GM23338 (cell line): ENCODE measurements around the gene CMKLR1. TPM values are rescaled to one million over a fixed set of nuclear protein-coding genes. Genes with fewer than 3 reads are reported as not detected.

Source experiments
- ATAC-seq: fragments of 200-7000 bp; cut with Tn5 transposase; 3 replicates; pipeline ENCODE4 v1.9.1; 2020
- DNase-seq: peaks from one replicate; pipeline ENCODE4 v3.0.0-alpha.2; 2015; ENCODE audit warnings: low spot score
- H2AFZ ChIP-seq: fragments of 200-600 bp; sonication (generic); 2 replicates; pipeline ENCODE4 v1.8.0; 2016; ENCODE audit warnings: antibody characterized with exemption, mild to moderate bottlenecking, moderate library complexity
- H3F3A ChIP-seq: fragments of 200-600 bp; sonication (generic); replicated peaks from 2 replicates; pipeline ENCODE4 v1.8.0; 2017; ENCODE audit warnings: antibody characterized with exemption, mixed run types, low read depth
- H3K27ac ChIP-seq: fragments of 200-600 bp; sonication (generic); 2 replicates; pipeline ENCODE4 v1.6.1; 2016; ENCODE audit warnings: low read depth
- H3K27me3 ChIP-seq: fragments of 200-600 bp; sonication (generic); 2 replicates; pipeline ENCODE4 v1.8.0; 2016; ENCODE audit warnings: mild to moderate bottlenecking, mixed run types, moderate library complexity; ENCODE audit not compliant: insufficient read depth
- H3K36me3 ChIP-seq: fragments of 200-600 bp; sonication (generic); 2 replicates; pipeline ENCODE4 v1.8.0; 2016; ENCODE audit warnings: mild to moderate bottlenecking; ENCODE audit not compliant: insufficient read depth
- H3K4me1 ChIP-seq: fragments of 200-600 bp; sonication (generic); 2 replicates; pipeline ENCODE4 v1.8.0; 2016; ENCODE audit warnings: mild to moderate bottlenecking, moderate library complexity; ENCODE audit not compliant: insufficient read depth
- H3K4me2 ChIP-seq: fragments of 200-600 bp; sonication (generic); 2 replicates; pipeline ENCODE4 v1.7.1; 2017; ENCODE audit warnings: mixed run types
- H3K4me3 ChIP-seq: fragments of 200-600 bp; sonication (generic); 2 replicates; pipeline ENCODE4 v1.6.1; 2016; ENCODE audit warnings: mixed run types
- H3K79me2 ChIP-seq: fragments of 200-600 bp; sonication (generic); replicated peaks from 2 replicates; pipeline ENCODE4 v1.8.0; 2017; ENCODE audit warnings: mild to moderate bottlenecking; ENCODE audit not compliant: insufficient read depth
- H3K9me2 ChIP-seq: fragments of 200-600 bp; sonication (generic); 2 replicates; pipeline ENCODE4 v1.8.0; 2017; ENCODE audit not compliant: insufficient read depth
- H4K20me1 ChIP-seq: fragments of 200-600 bp; sonication (generic); replicated peaks from 2 replicates; pipeline ENCODE4 v1.8.0; 2017; ENCODE audit warnings: mild to moderate bottlenecking; ENCODE audit not compliant: insufficient read depth
- H3K27ac Mint-ChIP-seq: 2 replicates; pipeline ENCODE4 v1.8.0; 2020; ENCODE audit warnings: inconsistent platforms, mild to moderate bottlenecking, moderate library complexity, mixed read lengths
- H3K27me3 Mint-ChIP-seq: 3 replicates; pipeline ENCODE4 v1.8.0; 2022; ENCODE audit warnings: low read depth, mild to moderate bottlenecking, moderate library complexity, mixed read lengths, inconsistent platforms; ENCODE audit not compliant: insufficient read depth, poor library complexity
- H3K36me3 Mint-ChIP-seq: 3 replicates; pipeline ENCODE4 v1.8.0; 2021; ENCODE audit warnings: low read depth, mild to moderate bottlenecking, inconsistent platforms, moderate library complexity, mixed read lengths
- H3K4me1 Mint-ChIP-seq: 3 replicates; pipeline ENCODE4 v1.8.0; 2020; ENCODE audit warnings: mild to moderate bottlenecking, inconsistent platforms, mixed read lengths
- H3K4me3 Mint-ChIP-seq: 3 replicates; pipeline ENCODE4 v1.8.0; 2021; ENCODE audit warnings: moderate library complexity, mild to moderate bottlenecking, inconsistent platforms, mixed read lengths
- H3K9me3 Mint-ChIP-seq: 3 replicates; pipeline ENCODE4 v1.8.0; 2020; ENCODE audit warnings: moderate library complexity, mild to moderate bottlenecking, inconsistent platforms, mixed read lengths
- CREB1 ChIP-seq: fragments of 250-450 bp; sonication (Bioruptor Pico); IDR thresholded peaks from 2 replicates; pipeline ENCODE4 v1.5.0; 2020; ENCODE audit warnings: low read depth, mild to moderate bottlenecking, moderate library complexity
- CTCF ChIP-seq, 2 experiments: fragments of 200-600 bp in 1 of 2; sonication (generic) in 1 of 2; conservative IDR thresholded peaks; 2 replicates each; pipeline versions ENCODE4 v1.5.1 to v1.6.1; 2016 to 2017; ENCODE audit warnings: antibody characterized with exemption in 2 of 2, low read depth in 2 of 2, mild to moderate bottlenecking in 2 of 2, moderate library complexity in 1 of 2
- EZH2 ChIP-seq: fragments of 200-600 bp; sonication (generic); IDR thresholded peaks from one replicate; pipeline ENCODE4 v1.8.0; 2017; ENCODE audit warnings: antibody characterized with exemption, mild to moderate bottlenecking, low read depth; ENCODE audit not compliant: unreplicated experiment
- EZH2phosphoT487 ChIP-seq: fragments of 200-600 bp; sonication (generic); IDR thresholded peaks from one replicate; pipeline ENCODE4 v1.8.1; 2018; ENCODE audit warnings: antibody characterized with exemption; ENCODE audit not compliant: unreplicated experiment
- NANOG ChIP-seq: IDR thresholded peaks from 2 replicates; pipeline ENCODE4 v1.6.1; 2016; ENCODE audit warnings: antibody characterized with exemption, borderline replicate concordance
- STAT1 ChIP-seq: IDR thresholded peaks from one replicate; pipeline ENCODE4 v1.6.1; 2016; ENCODE audit warnings: antibody characterized with exemption; ENCODE audit not compliant: unreplicated experiment
- ZNF114 ChIP-seq: fragments of 250-450 bp; sonication (Bioruptor Pico); IDR thresholded peaks from 2 replicates; pipeline ENCODE4 v1.5.0; 2020; ENCODE audit warnings: mild to moderate bottlenecking, moderate library complexity
- polyA plus RNA-seq: library from polyadenylated mRNA; unstranded; fragments of >200 nt; fragmentation: Nextera tagmentation; extraction: Ambion mirVana; gene quantifications from 2 replicates; pipeline ENCODE4 v1.2.1, GENCODE V29; 2016
- total RNA-seq: library from RNA; depleted of rRNA; stranded (reverse); fragments of >200 nt; shearing (Covaris generic); gene quantifications from 2 replicates; pipeline ENCODE4 v1.2.3, GENCODE V29; 2014
- TF ChIP-seq, protein P1 (sequence below): fragments of 250-450 bp; sonication (Bioruptor Pico); IDR thresholded peaks from 2 replicates; pipeline ENCODE4 v1.5.0; 2020; ENCODE audit warnings: mild to moderate bottlenecking, moderate library complexity
- TF ChIP-seq, protein P2 (sequence below): IDR thresholded peaks from 2 replicates; pipeline ENCODE4 v1.6.1; 2016; ENCODE audit warnings: antibody characterized with exemption

The CMKLR1 gene
- total and polyA plus RNA-seq, 2 experiments from 2014 or later, result 0.40 to 2.6 TPM

DNA sequence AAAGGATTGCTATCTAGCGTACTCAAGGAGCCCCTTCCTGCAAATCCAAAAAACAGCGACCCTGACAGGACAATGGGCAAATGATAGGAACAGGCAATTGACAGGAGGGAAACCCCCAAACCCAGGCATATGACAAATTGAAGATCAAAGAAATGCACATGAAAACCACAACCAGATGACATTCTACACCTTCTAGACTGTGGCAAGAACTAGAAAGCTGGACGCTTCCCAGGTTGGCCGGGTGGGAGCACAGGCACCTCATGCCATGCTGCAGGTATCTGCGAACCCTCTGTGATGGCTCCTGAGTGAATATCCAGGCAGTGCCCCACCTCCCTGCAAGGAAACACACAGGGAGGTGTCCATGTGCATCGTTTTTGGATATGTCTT, 37.1 kb downstream of the CMKLR1 start:
- Mint-ChIP-seq H3K9me3 (no peaks in the 10 kb centered on the region; the same call in 2 of the 3 replicates), H3K4me1 (peaks cover 33% of the 10 kb centered on the region), H3K27ac (no peak overlapping the region), H3K27me3 (peaks cover 6% of the 10 kb centered on the region), H3K4me3 (no peak overlapping the region), H3K36me3 (no peaks in the 10 kb centered on the region)
- H4K20me1 ChIP-seq, result no peaks in the 10 kb centered on the region
- no peak for DNase-seq
- H3K36me3 ChIP-seq, result no peaks in the 10 kb centered on the region
- no peak overlapping the region for H3K4me3 ChIP-seq
- H3K4me2 ChIP-seq, result no peak overlapping the region
- H3K27me3 ChIP-seq, result no peaks in the 10 kb centered on the region
- no peak overlapping the region for H3K27ac ChIP-seq
- H3K9me2 ChIP-seq, result no peaks in the 10 kb centered on the region
- TF ChIP-seq NANOG (no peak), CTCF (conservative IDR thresholded peaks at IDR 0.05; ENCODE audit: low read depth in 2 of 2) (no peak), STAT1 (no peak)
- H3F3A ChIP-seq, result no peaks in the 10 kb centered on the region
- no peak for ATAC-seq
- peaks cover 14% of the 10 kb centered on the region for H3K4me1 ChIP-seq
- no peaks in the 10 kb centered on the region for H3K79me2 ChIP-seq
- no peak overlapping the region for H2AFZ ChIP-seq

DNA sequence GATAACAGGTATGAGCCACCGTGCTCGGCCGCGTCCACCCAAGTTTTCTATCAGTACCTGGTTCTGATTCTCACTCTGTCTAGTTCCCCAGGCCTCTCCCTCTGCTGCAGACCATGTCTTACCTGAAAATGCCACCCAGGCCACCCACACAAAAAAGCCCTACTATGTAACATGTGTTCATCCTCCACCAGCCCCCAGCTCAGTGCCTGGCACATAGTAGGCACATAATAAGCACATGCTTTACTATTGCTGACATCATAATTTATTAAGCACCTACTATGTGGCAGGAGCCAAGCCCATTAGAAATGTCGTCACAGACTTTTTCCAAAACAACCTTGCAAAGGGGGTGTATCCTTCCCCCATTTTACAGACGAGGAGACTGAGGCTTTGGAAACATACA, 37.8 kb downstream of the CMKLR1 start:
- DNase-seq (no peak), ATAC-seq (no peak)
- no peak overlapping the region for H3K27ac ChIP-seq
- no peak overlapping the region for H2AFZ ChIP-seq
- Mint-ChIP-seq H3K36me3 (no peaks in the 10 kb centered on the region), H3K27ac (no peak overlapping the region), H3K4me1 (peaks cover 37% of the 10 kb centered on the region), H3K4me3 (no peak overlapping the region), H3K27me3 (peaks cover 6% of the 10 kb centered on the region), H3K9me3 (no peaks in the 10 kb centered on the region; the same call in 2 of the 3 replicates)
- H3K36me3 ChIP-seq, result no peaks in the 10 kb centered on the region
- no peaks in the 10 kb centered on the region for H3K79me2 ChIP-seq
- peaks cover 17% of the 10 kb centered on the region for H3K4me1 ChIP-seq
- H3K9me2 ChIP-seq, result no peaks in the 10 kb centered on the region
- H3K4me2 ChIP-seq, result no peak overlapping the region
- no peaks in the 10 kb centered on the region for H3F3A ChIP-seq
- no peaks in the 10 kb centered on the region for H4K20me1 ChIP-seq
- no peaks in the 10 kb centered on the region for H3K27me3 ChIP-seq
- no peak overlapping the region for H3K4me3 ChIP-seq
- TF ChIP-seq, protein P1, sequence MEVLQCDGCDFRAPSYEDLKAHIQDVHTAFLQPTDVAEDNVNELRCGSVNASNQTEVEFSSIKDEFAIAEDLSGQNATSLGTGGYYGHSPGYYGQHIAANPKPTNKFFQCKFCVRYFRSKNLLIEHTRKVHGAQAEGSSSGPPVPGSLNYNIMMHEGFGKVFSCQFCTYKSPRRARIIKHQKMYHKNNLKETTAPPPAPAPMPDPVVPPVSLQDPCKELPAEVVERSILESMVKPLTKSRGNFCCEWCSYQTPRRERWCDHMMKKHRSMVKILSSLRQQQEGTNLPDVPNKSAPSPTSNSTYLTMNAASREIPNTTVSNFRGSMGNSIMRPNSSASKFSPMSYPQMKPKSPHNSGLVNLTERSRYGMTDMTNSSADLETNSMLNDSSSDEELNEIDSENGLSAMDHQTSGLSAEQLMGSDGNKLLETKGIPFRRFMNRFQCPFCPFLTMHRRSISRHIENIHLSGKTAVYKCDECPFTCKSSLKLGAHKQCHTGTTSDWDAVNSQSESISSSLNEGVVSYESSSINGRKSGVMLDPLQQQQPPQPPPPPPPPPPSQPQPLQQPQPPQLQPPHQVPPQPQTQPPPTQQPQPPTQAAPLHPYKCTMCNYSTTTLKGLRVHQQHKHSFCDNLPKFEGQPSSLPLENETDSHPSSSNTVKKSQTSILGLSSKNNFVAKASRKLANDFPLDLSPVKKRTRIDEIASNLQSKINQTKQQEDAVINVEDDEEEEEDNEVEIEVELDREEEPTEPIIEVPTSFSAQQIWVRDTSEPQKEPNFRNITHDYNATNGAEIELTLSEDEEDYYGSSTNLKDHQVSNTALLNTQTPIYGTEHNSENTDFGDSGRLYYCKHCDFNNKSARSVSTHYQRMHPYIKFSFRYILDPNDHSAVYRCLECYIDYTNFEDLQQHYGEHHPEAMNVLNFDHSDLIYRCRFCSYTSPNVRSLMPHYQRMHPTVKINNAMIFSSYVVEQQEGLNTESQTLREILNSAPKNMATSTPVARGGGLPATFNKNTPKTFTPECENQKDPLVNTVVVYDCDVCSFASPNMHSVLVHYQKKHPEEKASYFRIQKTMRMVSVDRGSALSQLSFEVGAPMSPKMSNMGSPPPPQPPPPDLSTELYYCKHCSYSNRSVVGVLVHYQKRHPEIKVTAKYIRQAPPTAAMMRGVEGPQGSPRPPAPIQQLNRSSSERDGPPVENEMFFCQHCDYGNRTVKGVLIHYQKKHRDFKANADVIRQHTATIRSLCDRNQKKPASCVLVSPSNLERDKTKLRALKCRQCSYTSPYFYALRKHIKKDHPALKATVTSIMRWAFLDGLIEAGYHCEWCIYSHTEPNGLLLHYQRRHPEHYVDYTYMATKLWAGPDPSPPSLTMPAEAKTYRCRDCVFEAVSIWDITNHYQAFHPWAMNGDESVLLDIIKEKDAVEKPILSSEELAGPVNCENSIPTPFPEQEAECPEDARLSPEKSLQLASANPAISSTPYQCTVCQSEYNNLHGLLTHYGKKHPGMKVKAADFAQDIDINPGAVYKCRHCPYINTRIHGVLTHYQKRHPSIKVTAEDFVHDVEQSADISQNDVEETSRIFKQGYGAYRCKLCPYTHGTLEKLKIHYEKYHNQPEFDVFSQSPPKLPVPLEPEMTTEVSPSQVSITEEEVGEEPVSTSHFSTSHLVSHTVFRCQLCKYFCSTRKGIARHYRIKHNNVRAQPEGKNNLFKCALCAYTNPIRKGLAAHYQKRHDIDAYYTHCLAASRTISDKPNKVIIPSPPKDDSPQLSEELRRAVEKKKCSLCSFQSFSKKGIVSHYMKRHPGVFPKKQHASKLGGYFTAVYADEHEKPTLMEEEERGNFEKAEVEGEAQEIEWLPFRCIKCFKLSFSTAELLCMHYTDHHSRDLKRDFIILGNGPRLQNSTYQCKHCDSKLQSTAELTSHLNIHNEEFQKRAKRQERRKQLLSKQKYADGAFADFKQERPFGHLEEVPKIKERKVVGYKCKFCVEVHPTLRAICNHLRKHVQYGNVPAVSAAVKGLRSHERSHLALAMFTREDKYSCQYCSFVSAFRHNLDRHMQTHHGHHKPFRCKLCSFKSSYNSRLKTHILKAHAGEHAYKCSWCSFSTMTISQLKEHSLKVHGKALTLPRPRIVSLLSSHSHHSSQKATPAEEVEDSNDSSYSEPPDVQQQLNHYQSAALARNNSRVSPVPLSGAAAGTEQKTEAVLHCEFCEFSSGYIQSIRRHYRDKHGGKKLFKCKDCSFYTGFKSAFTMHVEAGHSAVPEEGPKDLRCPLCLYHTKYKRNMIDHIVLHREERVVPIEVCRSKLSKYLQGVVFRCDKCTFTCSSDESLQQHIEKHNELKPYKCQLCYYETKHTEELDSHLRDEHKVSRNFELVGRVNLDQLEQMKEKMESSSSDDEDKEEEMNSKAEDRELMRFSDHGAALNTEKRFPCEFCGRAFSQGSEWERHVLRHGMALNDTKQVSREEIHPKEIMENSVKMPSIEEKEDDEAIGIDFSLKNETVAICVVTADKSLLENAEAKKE (CRISPR knock-in tag), result no peak
- TF ChIP-seq, protein P2, sequence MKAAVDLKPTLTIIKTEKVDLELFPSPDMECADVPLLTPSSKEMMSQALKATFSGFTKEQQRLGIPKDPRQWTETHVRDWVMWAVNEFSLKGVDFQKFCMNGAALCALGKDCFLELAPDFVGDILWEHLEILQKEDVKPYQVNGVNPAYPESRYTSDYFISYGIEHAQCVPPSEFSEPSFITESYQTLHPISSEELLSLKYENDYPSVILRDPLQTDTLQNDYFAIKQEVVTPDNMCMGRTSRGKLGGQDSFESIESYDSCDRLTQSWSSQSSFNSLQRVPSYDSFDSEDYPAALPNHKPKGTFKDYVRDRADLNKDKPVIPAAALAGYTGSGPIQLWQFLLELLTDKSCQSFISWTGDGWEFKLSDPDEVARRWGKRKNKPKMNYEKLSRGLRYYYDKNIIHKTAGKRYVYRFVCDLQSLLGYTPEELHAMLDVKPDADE, result no peak
- no peak for TF ChIP-seq ZNF114 (CRISPR knock-in tag)
- TF ChIP-seq EZH2phosphoT487, result no peak
- no peak for TF ChIP-seq NANOG
- TF ChIP-seq STAT1, result no peak
- TF ChIP-seq CREB1 (CRISPR knock-in tag), result no peak
- no peak for TF ChIP-seq EZH2
- TF ChIP-seq CTCF (conservative IDR thresholded peaks at IDR 0.05; ENCODE audit: low read depth in 2 of 2), result no peak
